ENCODE data around the gene PTPRA. TPM values are rescaled to one million over a fixed set of nuclear protein-coding genes. Genes with fewer than 3 reads are reported as not detected.

PTPRA gene
- total RNA-seq, 1 donor from 2014 or later, result 43.6 TPM

DNA sequence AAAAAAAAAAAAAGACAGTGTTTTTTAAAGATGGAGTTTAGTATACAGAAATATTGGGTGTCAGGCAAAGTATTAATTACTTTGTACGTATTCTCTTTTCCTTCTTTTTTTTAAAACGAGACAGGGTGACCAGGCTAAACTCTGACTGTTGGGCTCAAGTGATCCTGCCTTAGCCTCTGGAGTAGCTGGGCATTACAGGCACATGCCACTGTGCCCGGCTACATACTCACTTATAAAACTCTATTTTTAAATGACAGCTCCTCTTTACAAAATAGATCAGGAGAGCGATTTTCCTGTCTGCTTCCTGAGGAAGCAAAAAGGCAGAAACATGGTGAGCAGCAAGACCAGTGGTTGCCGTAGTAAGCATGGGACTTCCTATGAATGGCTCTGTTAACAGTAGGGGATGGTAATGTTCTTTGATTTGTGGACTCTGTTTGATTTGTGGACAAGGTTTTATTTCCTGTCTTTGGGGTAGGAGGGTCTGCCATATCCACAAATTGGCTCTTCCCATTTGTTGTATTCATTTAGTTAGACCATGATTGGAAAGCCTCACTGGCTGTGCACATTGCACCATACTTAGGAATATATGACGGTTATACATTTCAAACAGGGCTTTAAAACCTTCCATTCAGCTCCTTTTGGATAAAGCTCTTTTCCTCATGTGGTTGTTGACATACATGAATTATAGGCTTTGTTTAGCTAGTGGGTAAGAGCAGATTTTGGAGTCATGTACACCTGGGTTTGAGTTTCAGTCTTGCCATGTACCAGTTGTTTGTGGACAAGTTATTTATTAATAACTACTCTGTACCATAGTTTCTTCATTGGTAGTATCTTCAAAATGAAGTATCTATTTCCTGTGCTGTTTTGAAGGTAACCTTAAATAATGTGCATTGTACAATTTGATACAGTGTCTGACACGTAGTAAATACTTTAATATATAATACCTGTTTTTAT, 45.1 kb downstream of the PTPRA start:
- ATAC-seq (ENCODE audit: low read depth) (no peak), DNase-seq (no peak)
- TF ChIP-seq, protein P1, sequence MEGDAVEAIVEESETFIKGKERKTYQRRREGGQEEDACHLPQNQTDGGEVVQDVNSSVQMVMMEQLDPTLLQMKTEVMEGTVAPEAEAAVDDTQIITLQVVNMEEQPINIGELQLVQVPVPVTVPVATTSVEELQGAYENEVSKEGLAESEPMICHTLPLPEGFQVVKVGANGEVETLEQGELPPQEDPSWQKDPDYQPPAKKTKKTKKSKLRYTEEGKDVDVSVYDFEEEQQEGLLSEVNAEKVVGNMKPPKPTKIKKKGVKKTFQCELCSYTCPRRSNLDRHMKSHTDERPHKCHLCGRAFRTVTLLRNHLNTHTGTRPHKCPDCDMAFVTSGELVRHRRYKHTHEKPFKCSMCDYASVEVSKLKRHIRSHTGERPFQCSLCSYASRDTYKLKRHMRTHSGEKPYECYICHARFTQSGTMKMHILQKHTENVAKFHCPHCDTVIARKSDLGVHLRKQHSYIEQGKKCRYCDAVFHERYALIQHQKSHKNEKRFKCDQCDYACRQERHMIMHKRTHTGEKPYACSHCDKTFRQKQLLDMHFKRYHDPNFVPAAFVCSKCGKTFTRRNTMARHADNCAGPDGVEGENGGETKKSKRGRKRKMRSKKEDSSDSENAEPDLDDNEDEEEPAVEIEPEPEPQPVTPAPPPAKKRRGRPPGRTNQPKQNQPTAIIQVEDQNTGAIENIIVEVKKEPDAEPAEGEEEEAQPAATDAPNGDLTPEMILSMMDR (IDR thresholded peaks at IDR 0.05), result no peak
- Mint-ChIP-seq H3K27ac (no peak overlapping the region), H3K4me1 (peaks cover 25% of the 10 kb centered on the region), H3K27me3 (no peaks in the 10 kb centered on the region), H3K4me3 (no peak overlapping the region), H3K9me3 (no peaks in the 10 kb centered on the region), H3K36me3 (ENCODE audit: low read depth) (peaks cover 7% of the 10 kb centered on the region)
- intact Hi-C loops (cut with micrococcal nuclease), result no loop called here
- CTCF ChIA-PET, result no interaction called here
- POLR2A ChIA-PET, result no interaction called here

DNA sequence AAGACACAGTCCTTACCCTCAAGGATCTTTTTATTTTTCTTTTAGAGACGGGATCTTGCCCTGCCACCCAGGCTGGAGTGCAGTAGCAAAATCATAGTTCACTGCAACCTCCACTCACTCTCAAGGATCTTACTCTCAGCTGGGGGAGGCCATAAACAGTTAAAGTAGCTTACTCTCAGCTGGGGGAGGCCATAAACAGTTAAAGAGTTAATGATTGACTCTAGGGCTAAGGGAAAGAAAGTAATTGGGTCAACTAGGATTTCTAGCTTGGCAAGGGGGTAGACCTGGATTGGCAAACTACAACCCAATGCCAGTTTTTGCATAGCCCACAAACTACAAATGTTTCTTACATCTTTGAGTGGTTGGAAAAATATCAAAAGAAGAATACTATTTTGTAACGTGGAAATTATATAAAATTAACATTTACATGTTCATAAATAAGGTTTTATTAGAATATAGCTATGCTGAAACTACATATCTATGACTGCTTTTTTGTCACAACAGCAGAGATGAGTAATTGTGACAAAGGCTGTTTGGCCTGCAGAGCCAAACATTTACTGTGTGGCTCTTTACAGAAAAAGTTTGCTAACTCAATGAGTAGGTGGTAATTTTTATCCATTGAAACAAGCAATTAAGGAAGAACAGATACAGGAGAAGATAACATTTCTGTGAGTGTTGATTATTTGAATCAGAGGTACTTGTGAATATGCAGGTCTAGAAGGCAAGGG, 46.4 kb downstream of the PTPRA start:
- Mint-ChIP-seq H3K27me3 (no peaks in the 10 kb centered on the region), H3K27ac (no peak overlapping the region), H3K9me3 (no peaks in the 10 kb centered on the region), H3K4me1 (peaks cover 25% of the 10 kb centered on the region), H3K36me3 (ENCODE audit: low read depth) (peaks cover 20% of the 10 kb centered on the region), H3K4me3 (no peak overlapping the region)
- CTCF ChIA-PET, result no interaction called here
- ATAC-seq (ENCODE audit: low read depth), result no peak
- TF ChIP-seq, protein P1 (IDR thresholded peaks at IDR 0.05), result no peak
- no peak for DNase-seq
- POLR2A ChIA-PET, result no interaction called here
- intact Hi-C loops (cut with micrococcal nuclease), result no loop called here

DNA sequence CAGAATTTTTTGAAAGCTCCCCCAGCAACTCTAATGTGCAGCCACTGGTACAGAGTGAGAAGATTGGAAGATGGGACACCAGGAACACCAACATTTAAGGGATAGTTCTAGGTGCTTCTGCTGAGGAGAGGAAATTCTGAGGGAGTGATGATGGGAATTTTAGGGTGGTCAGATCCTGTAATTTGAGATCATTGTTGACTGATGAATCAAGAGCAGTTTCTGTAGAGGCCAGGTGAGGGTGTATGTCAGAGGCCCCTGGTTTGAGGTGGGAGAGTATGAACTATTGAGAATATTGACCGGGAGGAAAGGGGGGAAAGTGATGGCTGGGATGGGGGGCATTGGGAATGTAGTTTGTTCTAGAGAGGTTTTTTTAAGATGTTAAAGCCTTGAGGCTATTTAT, 47.2 kb downstream of the PTPRA start:
- intact Hi-C loops (cut with micrococcal nuclease), result no loop called here
- ChIA-PET POLR2A (no interaction called here), CTCF (no interaction called here)
- Mint-ChIP-seq H3K27me3 (no peaks in the 10 kb centered on the region), H3K4me3 (no peak overlapping the region), H3K36me3 (ENCODE audit: low read depth) (peaks cover 26% of the 10 kb centered on the region), H3K27ac (no peak overlapping the region), H3K9me3 (no peaks in the 10 kb centered on the region), H3K4me1 (peaks cover 25% of the 10 kb centered on the region)
- TF ChIP-seq, protein P1 (IDR thresholded peaks at IDR 0.05), result no peak
- ATAC-seq (ENCODE audit: low read depth) (no peak), DNase-seq (no peak)

DNA sequence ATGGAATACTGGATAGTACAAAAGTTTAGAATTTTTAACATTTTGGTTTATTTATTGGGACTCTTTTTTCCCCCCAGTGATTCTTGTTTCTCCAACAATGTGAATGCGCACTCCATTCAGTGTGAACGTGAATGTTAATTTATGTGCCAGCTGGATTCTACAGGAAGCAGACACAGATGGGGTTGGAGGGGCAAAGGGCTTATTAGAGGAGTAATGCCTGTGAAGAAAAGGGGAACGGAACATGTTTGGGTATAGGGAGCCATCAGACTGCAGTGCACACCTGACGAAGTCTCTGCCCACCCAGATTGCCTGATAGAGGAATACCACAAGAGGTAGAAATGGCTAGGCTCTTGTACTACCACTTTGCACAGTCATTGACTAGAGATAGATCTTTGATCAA, 48.2 kb downstream of the PTPRA start:
- Mint-ChIP-seq H3K9me3 (no peaks in the 10 kb centered on the region), H3K4me3 (no peak overlapping the region), H3K27me3 (no peaks in the 10 kb centered on the region), H3K4me1 (peaks cover 25% of the 10 kb centered on the region), H3K27ac (no peak overlapping the region), H3K36me3 (ENCODE audit: low read depth) (peaks cover 35% of the 10 kb centered on the region)
- ATAC-seq (ENCODE audit: low read depth), result no peak
- POLR2A ChIA-PET, result no interaction called here
- TF ChIP-seq, protein P1 (IDR thresholded peaks at IDR 0.05), result no peak
- DNase-seq, result no peak
- intact Hi-C loops (cut with micrococcal nuclease), result no loop called here
- CTCF ChIA-PET, result no interaction called here

DNA sequence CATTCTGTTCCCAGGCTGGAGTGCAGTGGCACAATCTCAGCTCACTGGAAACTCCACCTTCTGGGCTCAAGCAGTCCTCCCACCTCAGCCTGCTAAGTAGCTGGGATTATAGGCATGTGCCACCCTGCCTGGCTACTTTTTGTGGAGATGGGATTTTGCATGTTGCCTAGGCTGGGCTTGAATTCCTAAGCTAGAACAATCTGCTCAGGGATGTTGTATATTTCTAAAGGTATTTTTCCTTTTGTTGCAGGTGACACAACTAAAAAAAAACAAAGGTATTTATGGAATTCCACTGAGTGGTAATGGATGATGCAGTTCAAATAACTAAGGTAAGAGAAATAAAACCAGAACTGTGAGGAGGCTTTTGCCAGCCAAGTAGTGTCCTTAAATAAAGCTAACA, 49.7 kb downstream of the PTPRA start:
- ChIA-PET POLR2A (no interaction called here), CTCF (no interaction called here)
- H3K4me1 Mint-ChIP-seq, result peaks cover 23% of the 10 kb centered on the region
- TF ChIP-seq, protein P1 (IDR thresholded peaks at IDR 0.05), result no peak
- no peak overlapping the region for H3K27ac Mint-ChIP-seq
- no peaks in the 10 kb centered on the region for H3K9me3 Mint-ChIP-seq
- peaks cover 41% of the 10 kb centered on the region for H3K36me3 Mint-ChIP-seq (ENCODE audit: low read depth)
- H3K4me3 Mint-ChIP-seq, result no peak overlapping the region
- intact Hi-C loops (cut with micrococcal nuclease), result no loop called here
- DNase-seq, result no peak
- ATAC-seq (ENCODE audit: low read depth), result no peak
- H3K27me3 Mint-ChIP-seq, result no peaks in the 10 kb centered on the region

Measured in activated B cell treated with CpG ODN at 0.5 μM for 24 hours (primary cell).